Testis (tissue), 2 donors: ENCODE measurements around the gene DBP.

Experiments used
- POLR2A ChIP-seq: fragments of 450-650 bp; IDR thresholded peaks from one replicate; pipeline ENCODE4 v1.6.1; 2017; ENCODE audit warnings: antibody characterized with exemption, mild to moderate bottlenecking, moderate library complexity
- TF ChIP-seq, protein P1 (sequence below), 3 experiments: fragments of 450-650 bp in 2 of 3; fragments of 200-600 bp in 1 of 3; sonication (generic) in 1 of 3; IDR thresholded peaks; one replicate each; pipeline ENCODE4 v1.5.1; 2016 to 2019; ENCODE audit warnings: antibody characterized with exemption in 3 of 3, mild to moderate bottlenecking in 2 of 3, moderate library complexity in 1 of 3

DNA sequence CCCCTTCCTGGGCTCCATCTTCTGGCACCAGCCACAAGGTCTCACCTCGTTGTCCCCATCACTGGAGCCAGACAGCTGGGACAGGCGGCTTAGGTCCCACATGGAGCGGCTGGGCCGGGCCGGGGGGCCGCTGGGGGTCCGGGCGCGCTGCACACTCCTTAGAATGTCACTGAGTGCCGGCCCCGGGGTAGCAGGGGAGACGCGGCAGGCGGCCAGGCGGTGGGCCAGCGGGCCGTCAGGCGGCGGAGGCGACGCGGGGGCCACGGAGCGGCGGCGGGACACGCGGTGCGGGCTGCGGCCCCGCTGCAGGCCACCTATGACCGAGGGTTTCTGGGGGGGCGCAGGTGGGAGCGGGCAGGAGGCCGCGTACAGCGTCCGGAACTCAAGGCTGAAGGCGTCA is 33.7 kb downstream of the DBP start:
- TF ChIP-seq POLR2A = no peak
- TF ChIP-seq, protein P1, sequence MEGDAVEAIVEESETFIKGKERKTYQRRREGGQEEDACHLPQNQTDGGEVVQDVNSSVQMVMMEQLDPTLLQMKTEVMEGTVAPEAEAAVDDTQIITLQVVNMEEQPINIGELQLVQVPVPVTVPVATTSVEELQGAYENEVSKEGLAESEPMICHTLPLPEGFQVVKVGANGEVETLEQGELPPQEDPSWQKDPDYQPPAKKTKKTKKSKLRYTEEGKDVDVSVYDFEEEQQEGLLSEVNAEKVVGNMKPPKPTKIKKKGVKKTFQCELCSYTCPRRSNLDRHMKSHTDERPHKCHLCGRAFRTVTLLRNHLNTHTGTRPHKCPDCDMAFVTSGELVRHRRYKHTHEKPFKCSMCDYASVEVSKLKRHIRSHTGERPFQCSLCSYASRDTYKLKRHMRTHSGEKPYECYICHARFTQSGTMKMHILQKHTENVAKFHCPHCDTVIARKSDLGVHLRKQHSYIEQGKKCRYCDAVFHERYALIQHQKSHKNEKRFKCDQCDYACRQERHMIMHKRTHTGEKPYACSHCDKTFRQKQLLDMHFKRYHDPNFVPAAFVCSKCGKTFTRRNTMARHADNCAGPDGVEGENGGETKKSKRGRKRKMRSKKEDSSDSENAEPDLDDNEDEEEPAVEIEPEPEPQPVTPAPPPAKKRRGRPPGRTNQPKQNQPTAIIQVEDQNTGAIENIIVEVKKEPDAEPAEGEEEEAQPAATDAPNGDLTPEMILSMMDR (IDR thresholded peaks at IDR 0.05) = no peak
